Esophagus muscularis mucosa (tissue), 4 donors: ENCODE data around the gene TLL2. TPM values are rescaled to one million over a fixed set of nuclear protein-coding genes. Genes with fewer than 3 reads are reported as not detected.

ENCODE experiments used
- DNase-seq: peaks from one replicate; pipeline ENCODE4 v3.0.0-alpha.2; 2017; ENCODE audit errors: extremely low spot score
- H3K27ac ChIP-seq, 4 donors: fragments of 200-600 bp; sonication (generic); replicated peaks in 1 of 4; 1 replicate in 3 of 4; 2 replicates in 1 of 4; pipeline ENCODE4 v1.5.1; 2016 to 2019; ENCODE audit warnings: mild to moderate bottlenecking in 1 of 4
- H3K27me3 ChIP-seq, 4 donors: fragments of 200-600 bp; sonication (generic); one replicate each; pipeline versions ENCODE4 v1.5.1 to v1.6.0; 2016 to 2019
- H3K36me3 ChIP-seq, 4 donors: fragments of 200-600 bp; sonication (generic); one replicate each; pipeline ENCODE4 v1.5.1; 2016 to 2019
- H3K4me1 ChIP-seq, 4 donors: fragments of 200-600 bp; sonication (generic); one replicate each; pipeline ENCODE4 v1.5.1; 2016 to 2019
- H3K4me3 ChIP-seq, 4 donors: fragments of 200-600 bp; sonication (generic); 1 replicate in 2 of 4; 2 replicates in 2 of 4; pipeline ENCODE4 v1.5.1; 2016 to 2019; ENCODE audit warnings: mild to moderate bottlenecking in 4 of 4, moderate library complexity in 1 of 4
- H3K9me3 ChIP-seq, 4 donors: fragments of 200-600 bp; sonication (generic); 1 replicate in 3 of 4; 2 replicates in 1 of 4; pipeline ENCODE4 v1.5.1; 2016 to 2019
- CTCF ChIP-seq, 3 experiments: fragments of 200-600 bp in 2 of 3; fragments of 450-650 bp in 1 of 3; sonication (generic) in 2 of 3; IDR thresholded peaks; one replicate each; pipeline ENCODE4 v1.5.1; 2017 to 2019; ENCODE audit warnings: antibody characterized with exemption in 3 of 3, mild to moderate bottlenecking in 2 of 3, moderate library complexity in 1 of 3
- EP300 ChIP-seq: sonication (generic); formaldehyde crosslinking; IDR thresholded peaks from one replicate; pipeline ENCODE4 v1.6.1; 2017; ENCODE audit warnings: antibody characterized with exemption
- POLR2A ChIP-seq: fragments of 450-650 bp; IDR thresholded peaks from one replicate; pipeline ENCODE4 v1.6.1; 2017; ENCODE audit warnings: antibody characterized with exemption, moderate library complexity, mild to moderate bottlenecking, low read depth
- POLR2AphosphoS5 ChIP-seq, 2 donors: sonication (generic); formaldehyde crosslinking; IDR thresholded peaks; one replicate each; pipeline ENCODE4 v1.6.1; 2017; ENCODE audit warnings: antibody characterized with exemption in 2 of 2
- WGBS: methylation state at CpG from one replicate; pipeline ENCODE4 v1.1.5; 2018; 5-methylcytosine and 5-hydroxymethylcytosine counted together
- intact Hi-C: fragments of 100-400 bp; cut with DNase I; formaldehyde crosslinking; loops from one replicate; pipeline ENCODE4 v1.15.1; 2023
- total RNA-seq, 4 donors: library from RNA; depleted of rRNA; stranded (reverse); fragments of >200 nt; gene quantifications; one replicate each; pipeline versions ENCODE4 v1.1.0 to v1.2.1, GENCODE V29; 2016

The TLL2 gene
- total RNA-seq, 4 donors from 2014 or later: 0.17 to 2.1 (median 0.27) TPM

- H3K9me3 ChIP-seq: no peaks in the 10 kb centered on the region
- H3K36me3 ChIP-seq: no peaks in the 10 kb centered on the region
- TF ChIP-seq CTCF (IDR thresholded peaks at IDR 0.05): no peak
- TF ChIP-seq POLR2AphosphoS5 (IDR thresholded peaks at IDR 0.05): no peak
- TF ChIP-seq POLR2A: no peak
- TF ChIP-seq EP300: no peak
- H3K4me3 ChIP-seq: no peak overlapping the region
- peaks cover 0 to 21% (median 15%) of the 10 kb centered on the region in 4 donors for H3K4me1 ChIP-seq
- intact Hi-C loops: loop anchor here (10.0 kb wide), 1 partner anchor 655 kb away; no protein-coding TSS in a partner anchor
- no peak overlapping the region for H3K27ac ChIP-seq
- H3K27me3 ChIP-seq: no peaks in the 10 kb centered on the region
- no peak for DNase-seq
- 91% methylated on average over 30 of the region's 38 CpGs for WGBS
Observed at GRCh38 chr10:96369890-96370583, 143.7 kb downstream of the TLL2 start.

DNA sequence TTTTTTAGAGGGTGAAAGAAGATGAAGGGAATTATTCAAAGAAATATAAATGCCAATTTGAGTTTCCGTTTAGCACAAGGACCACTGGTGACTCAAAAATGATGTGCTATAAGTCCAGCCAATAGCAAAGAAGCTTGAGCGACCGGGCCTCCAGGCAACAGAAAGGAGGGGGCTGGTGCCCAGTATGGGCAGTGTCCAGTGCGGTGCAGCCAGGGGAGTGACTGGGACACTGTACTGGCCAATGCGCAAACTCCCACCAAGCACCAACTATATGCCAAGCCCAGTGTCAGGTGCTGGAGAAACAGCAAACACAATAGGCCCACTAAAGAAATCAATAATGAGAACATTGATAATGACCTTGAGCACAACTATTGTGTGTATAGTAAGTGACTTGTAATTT is 144.8 kb downstream of the TLL2 start:
- WGBS: 81% methylated on average over 4 of the region's 5 CpGs
- TF ChIP-seq CTCF (IDR thresholded peaks at IDR 0.05): no peak
- TF ChIP-seq POLR2AphosphoS5 (IDR thresholded peaks at IDR 0.05): no peak
- no peak for TF ChIP-seq POLR2A
- TF ChIP-seq EP300: no peak
- no peaks in the 10 kb centered on the region for H3K9me3 ChIP-seq
- no peak overlapping the region for H3K4me3 ChIP-seq
- no peak for DNase-seq
- intact Hi-C loops: no loop called here
- H3K27ac ChIP-seq: no peak overlapping the region
- H3K36me3 ChIP-seq: no peaks in the 10 kb centered on the region
- H3K27me3 ChIP-seq: no peaks in the 10 kb centered on the region
- H3K4me1 ChIP-seq: peaks cover 0 to 14% (median 10%) of the 10 kb centered on the region in 4 donors

DNA sequence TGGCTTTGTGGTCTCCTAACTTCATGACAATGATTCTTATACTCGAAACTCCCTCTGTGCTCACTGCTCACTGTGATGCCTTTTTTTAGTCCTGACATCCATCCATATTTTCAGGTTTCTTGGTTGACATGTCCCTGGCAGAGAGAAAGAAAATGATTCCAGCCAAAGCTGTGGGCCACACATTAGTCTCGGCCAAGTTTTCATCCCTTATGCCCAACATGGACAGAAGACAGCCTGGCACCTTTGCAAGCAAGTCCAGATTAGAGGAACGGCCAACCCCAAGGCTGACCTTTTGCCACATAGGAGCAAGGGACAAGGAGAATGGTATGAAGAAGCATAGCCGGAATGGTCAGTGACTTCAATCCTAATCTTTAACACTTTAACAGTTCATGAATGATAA is 146.3 kb downstream of the TLL2 start:
- 69% methylated on average over 4 of the region's 4 CpGs for WGBS
- Histone ChIP-seq H3K27me3 (no peaks in the 10 kb centered on the region), H3K27ac (no peak overlapping the region), H3K9me3 (no peaks in the 10 kb centered on the region), H3K4me1 (peaks cover 0 to 14% (median 10%) of the 10 kb centered on the region in 4 donors), H3K36me3 (no peaks in the 10 kb centered on the region), H3K4me3 (no peak overlapping the region)
- intact Hi-C loops: no loop called here
- TF ChIP-seq EP300 (no peak), POLR2AphosphoS5 (IDR thresholded peaks at IDR 0.05) (no peak), CTCF (IDR thresholded peaks at IDR 0.05) (no peak), POLR2A (no peak)
- no peak for DNase-seq

DNA sequence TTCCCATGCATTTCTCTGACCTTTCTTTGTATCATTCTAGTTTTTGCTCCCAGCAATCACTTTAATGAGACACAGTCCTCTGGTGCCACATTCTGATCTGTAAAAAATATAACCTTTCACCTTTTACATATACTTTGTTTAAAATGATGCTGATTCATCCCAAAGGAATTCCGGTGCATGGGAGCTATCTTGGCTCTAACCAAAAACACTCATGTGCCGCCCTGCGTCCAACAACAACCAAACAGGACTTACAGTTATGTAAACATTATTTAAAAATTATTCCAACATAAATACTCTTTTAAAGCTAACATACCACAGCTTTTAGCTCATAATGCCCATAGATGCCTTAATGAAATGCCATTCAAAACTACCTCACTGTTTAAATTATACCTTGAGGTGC is 147.2 kb downstream of the TLL2 start:
- 49% methylated on average over 3 of the region's 3 CpGs for WGBS
- TF ChIP-seq POLR2AphosphoS5 (IDR thresholded peaks at IDR 0.05) (no peak), POLR2A (no peak), CTCF (IDR thresholded peaks at IDR 0.05) (no peak), EP300 (no peak)
- peaks cover 0 to 14% (median 10%) of the 10 kb centered on the region in 4 donors for H3K4me1 ChIP-seq
- no peaks in the 10 kb centered on the region for H3K36me3 ChIP-seq
- no peak overlapping the region for H3K27ac ChIP-seq
- no peak overlapping the region for H3K4me3 ChIP-seq
- no peak for DNase-seq
- H3K27me3 ChIP-seq: no peaks in the 10 kb centered on the region
- H3K9me3 ChIP-seq: no peaks in the 10 kb centered on the region
- intact Hi-C loops: no loop called here

- Histone ChIP-seq H3K9me3 (no peaks in the 10 kb centered on the region), H3K4me3 (no peak overlapping the region), H3K27me3 (no peaks in the 10 kb centered on the region), H3K27ac (no peak overlapping the region), H3K36me3 (no peaks in the 10 kb centered on the region), H3K4me1 (peaks cover 0 to 14% (median 9%) of the 10 kb centered on the region in 4 donors)
- TF ChIP-seq POLR2A (no peak), EP300 (no peak), POLR2AphosphoS5 (IDR thresholded peaks at IDR 0.05) (no peak), CTCF (IDR thresholded peaks at IDR 0.05) (no peak)
- 98% methylated on average over 3 of the region's 3 CpGs for WGBS
- intact Hi-C loops: no loop called here
- DNase-seq: no peak
Observed at GRCh38 chr10:96365571-96365970, 148.2 kb downstream of the TLL2 start.
